Measurements from ENCODE around the gene TM9SF4.

DNA sequence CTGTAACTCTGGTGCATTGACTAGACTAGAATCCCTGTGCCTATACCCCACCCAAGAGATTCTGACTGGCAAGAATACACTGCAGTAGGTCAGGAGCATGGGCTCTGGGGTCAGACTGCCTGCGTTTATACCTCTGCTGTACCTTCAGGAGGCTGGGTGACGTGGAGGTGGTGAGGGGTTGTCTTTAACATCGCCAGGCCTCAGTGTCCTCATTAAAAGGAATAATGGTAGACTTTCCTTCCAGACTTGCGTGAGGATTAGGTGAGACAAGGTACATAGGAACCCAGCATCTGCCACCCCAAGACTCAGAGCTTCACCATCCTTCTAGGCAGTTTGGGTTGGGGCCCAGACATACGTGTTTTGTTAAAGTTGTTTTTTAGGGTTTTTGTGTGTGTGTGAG, 44.3 kb downstream of the TM9SF4 start:
- no peak for TF ChIP-seq EZH2 (IDR thresholded peaks at IDR 0.05; ENCODE audit: low read depth)
- TF ChIP-seq, protein P1, sequence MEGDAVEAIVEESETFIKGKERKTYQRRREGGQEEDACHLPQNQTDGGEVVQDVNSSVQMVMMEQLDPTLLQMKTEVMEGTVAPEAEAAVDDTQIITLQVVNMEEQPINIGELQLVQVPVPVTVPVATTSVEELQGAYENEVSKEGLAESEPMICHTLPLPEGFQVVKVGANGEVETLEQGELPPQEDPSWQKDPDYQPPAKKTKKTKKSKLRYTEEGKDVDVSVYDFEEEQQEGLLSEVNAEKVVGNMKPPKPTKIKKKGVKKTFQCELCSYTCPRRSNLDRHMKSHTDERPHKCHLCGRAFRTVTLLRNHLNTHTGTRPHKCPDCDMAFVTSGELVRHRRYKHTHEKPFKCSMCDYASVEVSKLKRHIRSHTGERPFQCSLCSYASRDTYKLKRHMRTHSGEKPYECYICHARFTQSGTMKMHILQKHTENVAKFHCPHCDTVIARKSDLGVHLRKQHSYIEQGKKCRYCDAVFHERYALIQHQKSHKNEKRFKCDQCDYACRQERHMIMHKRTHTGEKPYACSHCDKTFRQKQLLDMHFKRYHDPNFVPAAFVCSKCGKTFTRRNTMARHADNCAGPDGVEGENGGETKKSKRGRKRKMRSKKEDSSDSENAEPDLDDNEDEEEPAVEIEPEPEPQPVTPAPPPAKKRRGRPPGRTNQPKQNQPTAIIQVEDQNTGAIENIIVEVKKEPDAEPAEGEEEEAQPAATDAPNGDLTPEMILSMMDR (conservative IDR thresholded peaks at IDR 0.05): no peak
